K562 (cell line): Measurements from ENCODE around the gene PSRC1. TPM values are rescaled to one million over a fixed set of nuclear protein-coding genes. Genes with fewer than 3 reads are reported as not detected.

ENCODE experiments used
- BCOR ChIP-seq: fragments of 450-650 bp; IDR thresholded peaks from 2 replicates; pipeline ENCODE4 v1.6.1; 2016
- E2F6 ChIP-seq, 2 experiments: IDR thresholded peaks; 2 replicates each; pipeline ENCODE4 v1.6.1; 2011; ENCODE audit warnings: borderline replicate concordance in 1 of 2, control low read depth in 1 of 2, low read depth in 1 of 2, low read length in 1 of 2, mild to moderate bottlenecking in 1 of 2, mixed read lengths in 1 of 2, moderate library complexity in 1 of 2; ENCODE audit not compliant: insufficient read depth in 1 of 2, insufficient read length in 1 of 2, poor library complexity in 1 of 2, severe bottlenecking in 1 of 2; ENCODE audit errors: extremely low read depth in 1 of 2
- ELF1 ChIP-seq: fragments of 200-800 bp; sonication (Bioruptor generic); IDR thresholded peaks from 2 replicates; pipeline ENCODE4 v1.6.1; 2016; ENCODE audit warnings: missing genetic modification characterization, missing compliant biosample characterization
- HNRNPL ChIP-seq: fragments of 200-400 bp; formaldehyde crosslinking; IDR thresholded peaks from 2 replicates; pipeline ENCODE4 v1.6.1; 2017; ENCODE audit warnings: low read depth, mild to moderate bottlenecking, low read length
- NFIX ChIP-seq: fragments of 250-450 bp; sonication (Bioruptor Pico); IDR thresholded peaks from 2 replicates; pipeline ENCODE4 v1.4.0; 2020; ENCODE audit warnings: low read depth, mild to moderate bottlenecking, moderate library complexity
- PKNOX1 ChIP-seq: fragments of 450-650 bp; IDR thresholded peaks from 2 replicates; pipeline ENCODE4 v1.6.1; 2016
- RNF2 ChIP-seq: sonication (generic); IDR thresholded peaks from 2 replicates; pipeline ENCODE4 v1.6.1; 2016
- ZNF143 ChIP-seq: sonication (generic); formaldehyde crosslinking; IDR thresholded peaks from 2 replicates; pipeline ENCODE4 v1.9.0; 2022; ENCODE audit warnings: mild to moderate bottlenecking, missing genetic modification reagents
- polyA plus RNA-seq, 8 experiments: library from polyadenylated mRNA; depleted of rRNA in 4 of 8; stranded (reverse) in 5 of 8; unstranded in 3 of 8; fragments of >200 nt; fragmentation: Nextera tagmentation in 2 of 8; fragmentation: Illumina TruSeq in 1 of 8; extraction: Ambion mirVana in 2 of 8; extraction: Trizol in 1 of 8; gene quantifications; 2 replicates each; pipeline versions ENCODE4 v1.2.1 to v1.2.3, GENCODE V29; 2011 to 2014; ENCODE audit warnings: inconsistent platforms in 1 of 8, missing spikeins in 1 of 8
- total RNA-seq, 7 experiments: library from RNA; depleted of rRNA in 6 of 7; stranded (reverse); fragments of >200 nt in 6 of 7; fragmentation: Illumina TruSeq in 2 of 7; extraction: Trizol in 2 of 7; gene quantifications; 2 replicates each; pipeline versions ENCODE4 v1.2.1 to v1.2.3, GENCODE V29; 2011 to 2021; ENCODE audit warnings: low replicate concordance in 1 of 7
- TF ChIP-seq, protein P1 (sequence below): fragments of 450-650 bp; IDR thresholded peaks from 2 replicates; pipeline ENCODE4 v1.6.1; 2016; ENCODE audit warnings: mild to moderate bottlenecking, moderate library complexity
- TF ChIP-seq, protein P2 (sequence below): fragments of 250-450 bp; sonication (Bioruptor Pico); IDR thresholded peaks from 2 replicates; pipeline ENCODE4 v1.4.0; 2020; ENCODE audit warnings: mild to moderate bottlenecking, moderate library complexity, borderline replicate concordance

PSRC1 gene
- total and polyA plus RNA-seq, 9 of the 15 experiments (the other 6 are each of a cell fraction or from before 2014, with no cell fraction given), result 6.5 to 65.2 (median 39.3) TPM

- TF ChIP-seq ZNF143 (CRISPR knock-in tag) (peak; percentile 41; the same call in 1 of the 2 replicates), ELF1 (tag) (no peak), PKNOX1 (peak; percentile 18), RNF2 (no peak), E2F6 (IDR thresholded peaks at IDR 0.05; ENCODE audit: borderline replicate concordance in 1 of 2, extremely low read depth in 1 of 2, insufficient read depth in 1 of 2, insufficient read length in 1 of 2, low read depth in 1 of 2, low read length in 1 of 2, poor library complexity in 1 of 2, severe bottlenecking in 1 of 2) (peak; percentile 69 to 86), BCOR (peak; percentile 63; the same call in 1 of the 2 replicates), HNRNPL (no peak; the same call in 1 of the 2 replicates), NFIX (CRISPR knock-in tag) (no peak)
- TF ChIP-seq, protein P1, sequence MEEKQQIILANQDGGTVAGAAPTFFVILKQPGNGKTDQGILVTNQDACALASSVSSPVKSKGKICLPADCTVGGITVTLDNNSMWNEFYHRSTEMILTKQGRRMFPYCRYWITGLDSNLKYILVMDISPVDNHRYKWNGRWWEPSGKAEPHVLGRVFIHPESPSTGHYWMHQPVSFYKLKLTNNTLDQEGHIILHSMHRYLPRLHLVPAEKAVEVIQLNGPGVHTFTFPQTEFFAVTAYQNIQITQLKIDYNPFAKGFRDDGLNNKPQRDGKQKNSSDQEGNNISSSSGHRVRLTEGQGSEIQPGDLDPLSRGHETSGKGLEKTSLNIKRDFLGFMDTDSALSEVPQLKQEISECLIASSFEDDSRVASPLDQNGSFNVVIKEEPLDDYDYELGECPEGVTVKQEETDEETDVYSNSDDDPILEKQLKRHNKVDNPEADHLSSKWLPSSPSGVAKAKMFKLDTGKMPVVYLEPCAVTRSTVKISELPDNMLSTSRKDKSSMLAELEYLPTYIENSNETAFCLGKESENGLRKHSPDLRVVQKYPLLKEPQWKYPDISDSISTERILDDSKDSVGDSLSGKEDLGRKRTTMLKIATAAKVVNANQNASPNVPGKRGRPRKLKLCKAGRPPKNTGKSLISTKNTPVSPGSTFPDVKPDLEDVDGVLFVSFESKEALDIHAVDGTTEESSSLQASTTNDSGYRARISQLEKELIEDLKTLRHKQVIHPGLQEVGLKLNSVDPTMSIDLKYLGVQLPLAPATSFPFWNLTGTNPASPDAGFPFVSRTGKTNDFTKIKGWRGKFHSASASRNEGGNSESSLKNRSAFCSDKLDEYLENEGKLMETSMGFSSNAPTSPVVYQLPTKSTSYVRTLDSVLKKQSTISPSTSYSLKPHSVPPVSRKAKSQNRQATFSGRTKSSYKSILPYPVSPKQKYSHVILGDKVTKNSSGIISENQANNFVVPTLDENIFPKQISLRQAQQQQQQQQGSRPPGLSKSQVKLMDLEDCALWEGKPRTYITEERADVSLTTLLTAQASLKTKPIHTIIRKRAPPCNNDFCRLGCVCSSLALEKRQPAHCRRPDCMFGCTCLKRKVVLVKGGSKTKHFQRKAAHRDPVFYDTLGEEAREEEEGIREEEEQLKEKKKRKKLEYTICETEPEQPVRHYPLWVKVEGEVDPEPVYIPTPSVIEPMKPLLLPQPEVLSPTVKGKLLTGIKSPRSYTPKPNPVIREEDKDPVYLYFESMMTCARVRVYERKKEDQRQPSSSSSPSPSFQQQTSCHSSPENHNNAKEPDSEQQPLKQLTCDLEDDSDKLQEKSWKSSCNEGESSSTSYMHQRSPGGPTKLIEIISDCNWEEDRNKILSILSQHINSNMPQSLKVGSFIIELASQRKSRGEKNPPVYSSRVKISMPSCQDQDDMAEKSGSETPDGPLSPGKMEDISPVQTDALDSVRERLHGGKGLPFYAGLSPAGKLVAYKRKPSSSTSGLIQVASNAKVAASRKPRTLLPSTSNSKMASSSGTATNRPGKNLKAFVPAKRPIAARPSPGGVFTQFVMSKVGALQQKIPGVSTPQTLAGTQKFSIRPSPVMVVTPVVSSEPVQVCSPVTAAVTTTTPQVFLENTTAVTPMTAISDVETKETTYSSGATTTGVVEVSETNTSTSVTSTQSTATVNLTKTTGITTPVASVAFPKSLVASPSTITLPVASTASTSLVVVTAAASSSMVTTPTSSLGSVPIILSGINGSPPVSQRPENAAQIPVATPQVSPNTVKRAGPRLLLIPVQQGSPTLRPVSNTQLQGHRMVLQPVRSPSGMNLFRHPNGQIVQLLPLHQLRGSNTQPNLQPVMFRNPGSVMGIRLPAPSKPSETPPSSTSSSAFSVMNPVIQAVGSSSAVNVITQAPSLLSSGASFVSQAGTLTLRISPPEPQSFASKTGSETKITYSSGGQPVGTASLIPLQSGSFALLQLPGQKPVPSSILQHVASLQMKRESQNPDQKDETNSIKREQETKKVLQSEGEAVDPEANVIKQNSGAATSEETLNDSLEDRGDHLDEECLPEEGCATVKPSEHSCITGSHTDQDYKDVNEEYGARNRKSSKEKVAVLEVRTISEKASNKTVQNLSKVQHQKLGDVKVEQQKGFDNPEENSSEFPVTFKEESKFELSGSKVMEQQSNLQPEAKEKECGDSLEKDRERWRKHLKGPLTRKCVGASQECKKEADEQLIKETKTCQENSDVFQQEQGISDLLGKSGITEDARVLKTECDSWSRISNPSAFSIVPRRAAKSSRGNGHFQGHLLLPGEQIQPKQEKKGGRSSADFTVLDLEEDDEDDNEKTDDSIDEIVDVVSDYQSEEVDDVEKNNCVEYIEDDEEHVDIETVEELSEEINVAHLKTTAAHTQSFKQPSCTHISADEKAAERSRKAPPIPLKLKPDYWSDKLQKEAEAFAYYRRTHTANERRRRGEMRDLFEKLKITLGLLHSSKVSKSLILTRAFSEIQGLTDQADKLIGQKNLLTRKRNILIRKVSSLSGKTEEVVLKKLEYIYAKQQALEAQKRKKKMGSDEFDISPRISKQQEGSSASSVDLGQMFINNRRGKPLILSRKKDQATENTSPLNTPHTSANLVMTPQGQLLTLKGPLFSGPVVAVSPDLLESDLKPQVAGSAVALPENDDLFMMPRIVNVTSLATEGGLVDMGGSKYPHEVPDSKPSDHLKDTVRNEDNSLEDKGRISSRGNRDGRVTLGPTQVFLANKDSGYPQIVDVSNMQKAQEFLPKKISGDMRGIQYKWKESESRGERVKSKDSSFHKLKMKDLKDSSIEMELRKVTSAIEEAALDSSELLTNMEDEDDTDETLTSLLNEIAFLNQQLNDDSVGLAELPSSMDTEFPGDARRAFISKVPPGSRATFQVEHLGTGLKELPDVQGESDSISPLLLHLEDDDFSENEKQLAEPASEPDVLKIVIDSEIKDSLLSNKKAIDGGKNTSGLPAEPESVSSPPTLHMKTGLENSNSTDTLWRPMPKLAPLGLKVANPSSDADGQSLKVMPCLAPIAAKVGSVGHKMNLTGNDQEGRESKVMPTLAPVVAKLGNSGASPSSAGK, result peak; percentile 94
- TF ChIP-seq, protein P2, sequence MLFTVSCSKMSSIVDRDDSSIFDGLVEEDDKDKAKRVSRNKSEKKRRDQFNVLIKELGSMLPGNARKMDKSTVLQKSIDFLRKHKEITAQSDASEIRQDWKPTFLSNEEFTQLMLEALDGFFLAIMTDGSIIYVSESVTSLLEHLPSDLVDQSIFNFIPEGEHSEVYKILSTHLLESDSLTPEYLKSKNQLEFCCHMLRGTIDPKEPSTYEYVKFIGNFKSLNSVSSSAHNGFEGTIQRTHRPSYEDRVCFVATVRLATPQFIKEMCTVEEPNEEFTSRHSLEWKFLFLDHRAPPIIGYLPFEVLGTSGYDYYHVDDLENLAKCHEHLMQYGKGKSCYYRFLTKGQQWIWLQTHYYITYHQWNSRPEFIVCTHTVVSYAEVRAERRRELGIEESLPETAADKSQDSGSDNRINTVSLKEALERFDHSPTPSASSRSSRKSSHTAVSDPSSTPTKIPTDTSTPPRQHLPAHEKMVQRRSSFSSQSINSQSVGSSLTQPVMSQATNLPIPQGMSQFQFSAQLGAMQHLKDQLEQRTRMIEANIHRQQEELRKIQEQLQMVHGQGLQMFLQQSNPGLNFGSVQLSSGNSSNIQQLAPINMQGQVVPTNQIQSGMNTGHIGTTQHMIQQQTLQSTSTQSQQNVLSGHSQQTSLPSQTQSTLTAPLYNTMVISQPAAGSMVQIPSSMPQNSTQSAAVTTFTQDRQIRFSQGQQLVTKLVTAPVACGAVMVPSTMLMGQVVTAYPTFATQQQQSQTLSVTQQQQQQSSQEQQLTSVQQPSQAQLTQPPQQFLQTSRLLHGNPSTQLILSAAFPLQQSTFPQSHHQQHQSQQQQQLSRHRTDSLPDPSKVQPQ, result no peak
Measured at GRCh38 chr1:109263597-109264378, 19.2 kb downstream of the PSRC1 start (continued).
